Esophagus squamous epithelium (tissue), 5 donors: ENCODE data around the gene C1orf21. TPM values are rescaled to one million over a fixed set of nuclear protein-coding genes. Genes with fewer than 3 reads are reported as not detected.

Source experiments
- DNase-seq: peaks from one replicate; lab custom pipeline; 2025; lab: John Stamatoyannopoulos, UW
- H3K27ac ChIP-seq, 4 donors: fragments of 200-600 bp; sonication (generic); one replicate each; pipeline ENCODE4 v1.5.1; 2016 to 2019; ENCODE audit warnings: mild to moderate bottlenecking in 1 of 4
- H3K27me3 ChIP-seq, 4 donors: fragments of 200-600 bp; sonication (generic); 1 replicate in 3 of 4; 2 replicates in 1 of 4; pipeline versions ENCODE4 v1.5.1 to v1.6.0; 2017 to 2021; ENCODE audit warnings: antibody characterized with exemption in 1 of 4
- H3K36me3 ChIP-seq, 3 donors: fragments of 200-600 bp; sonication (generic); one replicate each; pipeline ENCODE4 v1.5.1; 2016 to 2019
- H3K4me1 ChIP-seq, 3 donors: fragments of 200-600 bp; sonication (generic); one replicate each; pipeline ENCODE4 v1.5.1; 2017 to 2019
- H3K4me3 ChIP-seq, 4 donors: fragments of 200-600 bp; sonication (generic); 1 replicate in 3 of 4; 2 replicates in 1 of 4; pipeline ENCODE4 v1.5.1; 2016 to 2019; ENCODE audit warnings: mild to moderate bottlenecking in 2 of 4, moderate library complexity in 1 of 4
- H3K9me3 ChIP-seq, 3 donors: fragments of 200-600 bp; sonication (generic); one replicate each; pipeline ENCODE4 v1.5.1; 2016 to 2019
- POLR2A ChIP-seq, 4 donors: fragments of 450-650 bp; IDR thresholded peaks; one replicate each; pipeline ENCODE4 v1.6.1; 2017; ENCODE audit warnings: antibody characterized with exemption in 4 of 4, mild to moderate bottlenecking in 4 of 4, moderate library complexity in 3 of 4
- WGBS, 2 donors: methylation state at CpG; one replicate each; pipeline ENCODE4 v1.1.5; 2018; 5-methylcytosine and 5-hydroxymethylcytosine counted together
- intact Hi-C: fragments of 100-400 bp; cut with DNase I; formaldehyde crosslinking; loops from one replicate; pipeline ENCODE4 v1.15.0; 2022
- total RNA-seq, 4 donors: library from RNA; depleted of rRNA; stranded (reverse); fragments of >200 nt; gene quantifications; one replicate each; pipeline ENCODE4 v1.1.0, GENCODE V29; 2016
- TF ChIP-seq, protein P1 (sequence below), 6 experiments: fragments of 450-650 bp in 4 of 6; fragments of 200-600 bp in 2 of 6; sonication (generic) in 2 of 6; IDR thresholded peaks; one replicate each; pipeline ENCODE4 v1.5.1; 2016 to 2019; ENCODE audit warnings: antibody characterized with exemption in 6 of 6, mild to moderate bottlenecking in 4 of 6, moderate library complexity in 4 of 6
- donor health status: DM: yes; HTN: yes; CAD: no.

C1orf21 gene
- total RNA-seq, 4 donors from 2014 or later = 14.6 to 55.7 (median 36.2) TPM

DNA sequence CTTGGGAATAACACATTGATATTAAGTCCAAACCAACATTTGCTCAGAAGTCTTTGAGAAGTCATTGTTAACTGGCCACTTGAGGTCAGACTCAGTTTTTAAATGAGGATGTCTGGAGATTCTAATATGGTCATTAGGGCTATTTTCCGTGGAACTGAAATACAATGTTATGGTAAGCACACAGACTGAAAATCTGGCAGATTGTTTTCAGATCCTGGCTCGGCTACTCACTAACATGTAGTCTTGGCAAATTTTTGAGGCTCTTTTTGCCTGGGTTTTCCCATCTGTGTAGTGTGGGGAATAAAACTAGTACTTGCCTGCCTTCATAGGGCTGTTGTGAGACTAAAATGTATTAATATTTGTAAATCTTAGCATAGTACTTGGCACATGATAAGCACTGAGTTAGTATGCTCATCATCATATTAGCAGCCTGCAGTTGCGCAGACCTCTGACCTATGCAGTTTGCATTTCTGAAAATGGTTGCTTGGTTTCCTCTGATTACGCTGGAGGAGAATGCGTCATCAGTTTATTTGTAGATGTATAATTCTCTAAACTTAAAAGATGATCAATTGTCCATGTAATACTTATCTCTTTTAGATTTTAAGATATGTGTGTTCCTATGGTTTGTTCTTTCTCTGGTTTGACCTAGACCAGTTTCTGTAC, 100.8 kb downstream of the C1orf21 start:
- no peak for TF ChIP-seq POLR2A (IDR thresholded peaks at IDR 0.05)
- TF ChIP-seq, protein P1, sequence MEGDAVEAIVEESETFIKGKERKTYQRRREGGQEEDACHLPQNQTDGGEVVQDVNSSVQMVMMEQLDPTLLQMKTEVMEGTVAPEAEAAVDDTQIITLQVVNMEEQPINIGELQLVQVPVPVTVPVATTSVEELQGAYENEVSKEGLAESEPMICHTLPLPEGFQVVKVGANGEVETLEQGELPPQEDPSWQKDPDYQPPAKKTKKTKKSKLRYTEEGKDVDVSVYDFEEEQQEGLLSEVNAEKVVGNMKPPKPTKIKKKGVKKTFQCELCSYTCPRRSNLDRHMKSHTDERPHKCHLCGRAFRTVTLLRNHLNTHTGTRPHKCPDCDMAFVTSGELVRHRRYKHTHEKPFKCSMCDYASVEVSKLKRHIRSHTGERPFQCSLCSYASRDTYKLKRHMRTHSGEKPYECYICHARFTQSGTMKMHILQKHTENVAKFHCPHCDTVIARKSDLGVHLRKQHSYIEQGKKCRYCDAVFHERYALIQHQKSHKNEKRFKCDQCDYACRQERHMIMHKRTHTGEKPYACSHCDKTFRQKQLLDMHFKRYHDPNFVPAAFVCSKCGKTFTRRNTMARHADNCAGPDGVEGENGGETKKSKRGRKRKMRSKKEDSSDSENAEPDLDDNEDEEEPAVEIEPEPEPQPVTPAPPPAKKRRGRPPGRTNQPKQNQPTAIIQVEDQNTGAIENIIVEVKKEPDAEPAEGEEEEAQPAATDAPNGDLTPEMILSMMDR (IDR thresholded peaks at IDR 0.05) = no peak
- Histone ChIP-seq H3K27me3 (no peaks in the 10 kb centered on the region), H3K4me3 (no peak overlapping the region), H3K36me3 (no peaks in the 10 kb centered on the region), H3K9me3 (no peaks in the 10 kb centered on the region), H3K27ac (peak overlapping the region in 3 of 4 donors; percentile 34 to 78 (median 43)), H3K4me1 (peaks cover 30 to 85% (median 59%) of the 10 kb centered on the region in 3 donors)
- 78 to 88% methylated on average over 5 of the region's 5 CpGs for WGBS, 2 donors
- intact Hi-C loops = no loop called here
- no peak for DNase-seq

DNA sequence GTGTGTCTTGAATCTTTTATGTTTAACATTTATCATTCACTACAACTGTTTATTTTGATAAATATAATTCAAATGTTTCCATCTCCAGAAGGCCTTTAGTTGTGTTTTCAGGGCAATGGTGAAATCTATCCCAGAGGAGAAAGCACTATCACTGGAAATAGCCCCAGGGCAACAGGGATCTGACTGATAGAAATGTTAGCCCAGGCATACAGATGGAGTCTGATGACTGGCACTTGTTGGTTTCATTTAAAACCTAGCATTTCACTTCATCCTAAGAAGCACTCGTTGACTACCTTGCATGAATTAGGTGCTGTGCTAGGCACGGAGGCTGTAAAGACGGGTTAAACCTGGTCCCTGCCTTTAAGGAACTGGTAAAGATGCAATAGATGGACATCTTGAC, 103.1 kb downstream of the C1orf21 start:
- intact Hi-C loops = no loop called here
- H3K4me3 ChIP-seq = no peak overlapping the region
- H3K9me3 ChIP-seq = no peaks in the 10 kb centered on the region
- no peak for DNase-seq
- WGBS, 2 donors = 88% methylated on average over 3 of the region's 3 CpGs
- H3K27ac ChIP-seq = no peak overlapping the region
- no peaks in the 10 kb centered on the region for H3K27me3 ChIP-seq
- TF ChIP-seq, protein P1 (IDR thresholded peaks at IDR 0.05) = no peak
- no peak for TF ChIP-seq POLR2A (IDR thresholded peaks at IDR 0.05)
- H3K4me1 ChIP-seq = peaks cover 12 to 81% (median 45%) of the 10 kb centered on the region in 3 donors
- H3K36me3 ChIP-seq = no peaks in the 10 kb centered on the region

DNA sequence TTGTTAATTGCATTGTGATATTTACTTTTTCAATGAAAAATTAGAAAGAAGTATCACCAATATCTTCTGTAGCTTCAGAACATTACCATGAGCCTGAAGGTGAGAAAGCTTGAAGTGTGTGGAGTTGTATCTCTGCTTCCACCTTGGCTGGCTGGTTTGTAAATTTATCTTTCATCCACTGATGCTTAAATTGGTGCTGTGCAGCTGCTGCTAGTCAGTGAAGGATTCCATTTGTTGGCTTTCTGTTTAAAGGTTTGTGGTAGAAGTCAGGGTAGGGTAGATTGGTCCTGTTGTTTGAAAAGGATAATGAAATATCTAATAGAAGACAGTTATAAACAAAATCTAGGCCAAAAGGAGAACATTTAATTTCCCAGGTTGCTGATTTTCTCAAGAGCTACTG, 105.7 kb downstream of the C1orf21 start:
- H3K27me3 ChIP-seq = no peaks in the 10 kb centered on the region
- H3K4me3 ChIP-seq = no peak overlapping the region
- no peak for DNase-seq
- intact Hi-C loops = no loop called here
- H3K4me1 ChIP-seq = peaks cover 0 to 54% (median 26%) of the 10 kb centered on the region in 3 donors
- no peaks in the 10 kb centered on the region for H3K36me3 ChIP-seq
- no peaks in the 10 kb centered on the region for H3K9me3 ChIP-seq
- H3K27ac ChIP-seq = peak overlapping the region in 3 of 4 donors; percentile 45 to 79 (median 72)
- no peak for TF ChIP-seq POLR2A (IDR thresholded peaks at IDR 0.05)
- TF ChIP-seq, protein P1 (IDR thresholded peaks at IDR 0.05) = no peak

DNA sequence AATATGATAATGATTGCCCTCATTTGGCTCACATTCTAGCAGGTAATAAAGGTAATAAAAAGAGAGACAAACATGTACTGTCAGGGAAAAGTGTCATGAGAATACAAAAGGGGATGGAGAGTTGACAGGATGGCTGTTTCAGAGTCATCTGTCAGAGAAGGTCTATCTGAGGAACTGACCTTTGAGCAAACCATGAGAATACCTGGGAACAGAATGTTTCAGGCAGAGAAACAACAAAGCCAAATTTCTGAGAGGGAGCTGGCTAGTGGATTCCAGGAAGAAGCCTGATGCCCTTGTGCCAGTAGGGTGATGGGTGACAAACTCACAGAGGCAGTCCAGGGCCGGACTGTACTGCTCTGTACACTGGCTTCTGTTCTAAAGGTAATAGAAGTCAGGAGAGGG, 107.2 kb downstream of the C1orf21 start:
- intact Hi-C loops = no loop called here

DNA sequence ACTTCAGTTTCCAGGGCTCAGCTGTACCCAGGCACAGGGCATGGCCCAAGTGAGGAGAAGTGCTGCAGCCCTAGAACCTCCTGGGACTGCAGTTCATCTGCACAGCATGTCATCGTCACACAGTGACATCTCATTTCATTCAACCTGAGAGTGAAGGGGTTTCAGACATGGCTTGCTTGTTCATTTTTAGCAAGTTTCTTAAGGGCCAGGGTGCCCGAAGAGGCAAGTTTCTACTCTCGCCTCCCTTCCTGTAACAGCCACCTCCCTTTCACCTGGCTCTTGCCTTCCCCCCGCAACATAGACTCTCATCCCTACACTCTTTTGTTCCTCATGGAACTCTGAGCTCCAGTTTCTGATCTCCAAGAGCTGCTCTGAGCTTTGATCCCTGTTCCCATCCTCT, 108.1 kb downstream of the C1orf21 start:
- Histone ChIP-seq H3K36me3 (no peaks in the 10 kb centered on the region), H3K9me3 (no peaks in the 10 kb centered on the region), H3K4me1 (peaks cover 0 to 53% (median 25%) of the 10 kb centered on the region in 3 donors), H3K4me3 (no peak overlapping the region), H3K27me3 (no peaks in the 10 kb centered on the region), H3K27ac (no peak overlapping the region)
- 94 to 95% methylated on average over 4 of the region's 4 CpGs for WGBS, 2 donors
- TF ChIP-seq, protein P1 (IDR thresholded peaks at IDR 0.05) = no peak
- no peak for TF ChIP-seq POLR2A (IDR thresholded peaks at IDR 0.05)
- intact Hi-C loops = no loop called here
- no peak for DNase-seq

More for the DNA sequence above, 107.2 kb downstream of the C1orf21 start:
- peak overlapping the region in 1 of 4 donors; percentile 10 for H3K27ac ChIP-seq
- peaks cover 0 to 48% (median 26%) of the 10 kb centered on the region in 3 donors for H3K4me1 ChIP-seq
- no peak for DNase-seq
- H3K36me3 ChIP-seq = no peaks in the 10 kb centered on the region
- 77 to 89% methylated on average over 1 of the region's 1 CpG for WGBS, 2 donors
- no peaks in the 10 kb centered on the region for H3K9me3 ChIP-seq
- TF ChIP-seq, protein P1 (IDR thresholded peaks at IDR 0.05) = no peak
- no peak for TF ChIP-seq POLR2A (IDR thresholded peaks at IDR 0.05)
- H3K27me3 ChIP-seq = no peaks in the 10 kb centered on the region
- no peak overlapping the region for H3K4me3 ChIP-seq
